Stimulated activated CD4-positive, alpha-beta T cell treated with anti-CD3 and anti-CD28 coated beads, Interleukin-1b, Interleukin-23, amount 100 ng/mL, for 1 hour (primary cell): ENCODE results near the gene DYNC1I1.
"Not testable (repeated sequence)": the region's sequence is repeated elsewhere in the genome, so short reads cannot be mapped to it uniquely, and the experiment has no call there.

Experiments
- DNase-seq, 2 donors: peaks; one replicate each; pipeline ENCODE4 v3.0.0-alpha.2; 2020; ENCODE audit warnings: low read depth in 2 of 2

The DYNC1I1 gene

GRCh38 chr7:95908499-95908898, 136.1 kb downstream of the DYNC1I1 start:
- no peak for DNase-seq

- DNase-seq, result no peak
Measured at GRCh38 chr7:95910341-95910740, 138.0 kb downstream of the DYNC1I1 start.

DNA sequence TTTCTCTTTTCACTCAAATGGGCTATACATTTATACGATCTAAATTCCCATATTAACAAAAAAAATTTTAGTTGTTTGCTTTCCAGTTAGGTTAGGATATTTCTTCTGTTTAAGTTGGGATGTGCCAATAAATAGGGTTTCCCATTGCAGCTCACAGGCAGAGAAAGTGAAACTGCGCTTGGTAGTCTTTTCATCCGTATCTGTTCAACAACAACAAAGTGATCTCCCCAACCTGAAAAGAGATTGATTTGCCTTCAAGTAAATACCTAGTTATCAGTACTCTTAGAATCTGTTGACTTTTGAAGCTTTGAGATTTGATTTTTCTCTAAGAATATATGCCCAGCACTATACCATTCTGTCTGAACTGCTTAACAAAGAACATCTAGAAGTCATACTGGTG, 143.4 kb downstream of the DYNC1I1 start:
- DNase-seq, result no peak

- peak; percentile 33 to 63 for DNase-seq
Measured at GRCh38 chr7:95916573-95917297, 144.4 kb downstream of the DYNC1I1 start.

- DNase-seq, result no peak
Measured at GRCh38 chr7:95917634-95918033, 145.3 kb downstream of the DYNC1I1 start.

GRCh38 chr7:95919556-95919955, 147.2 kb downstream of the DYNC1I1 start:
- DNase-seq, result no peak

- DNase-seq, result no peak
Measured at GRCh38 chr7:95921543-95921942, 149.2 kb downstream of the DYNC1I1 start.

DNA sequence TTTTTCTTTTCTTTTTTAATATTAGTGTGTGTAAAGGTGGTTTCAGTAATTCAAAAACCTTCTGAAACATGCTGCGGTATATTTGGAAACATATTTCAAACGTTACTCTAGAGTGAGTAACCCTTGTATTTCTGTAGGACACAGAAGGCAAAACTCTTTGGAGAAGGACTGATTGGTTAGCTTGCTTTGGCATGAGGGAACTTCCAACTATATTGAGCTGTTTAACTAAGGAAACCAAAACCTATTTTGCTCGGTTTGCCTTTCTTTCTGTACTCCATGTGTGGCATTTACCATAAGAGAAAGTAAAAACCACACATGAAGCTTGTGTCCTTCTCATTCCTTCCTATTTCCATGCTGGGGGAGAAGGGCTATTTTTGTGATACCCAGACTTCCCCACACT, 149.8 kb downstream of the DYNC1I1 start:
- no peak for DNase-seq

GRCh38 chr7:95925236-95925635, 152.9 kb downstream of the DYNC1I1 start:
- DNase-seq, result no peak

- no peak for DNase-seq
Measured at GRCh38 chr7:95925971-95926370, 153.6 kb downstream of the DYNC1I1 start.

- DNase-seq, result no peak
Measured at GRCh38 chr7:95927756-95928155, 155.4 kb downstream of the DYNC1I1 start.

DNA sequence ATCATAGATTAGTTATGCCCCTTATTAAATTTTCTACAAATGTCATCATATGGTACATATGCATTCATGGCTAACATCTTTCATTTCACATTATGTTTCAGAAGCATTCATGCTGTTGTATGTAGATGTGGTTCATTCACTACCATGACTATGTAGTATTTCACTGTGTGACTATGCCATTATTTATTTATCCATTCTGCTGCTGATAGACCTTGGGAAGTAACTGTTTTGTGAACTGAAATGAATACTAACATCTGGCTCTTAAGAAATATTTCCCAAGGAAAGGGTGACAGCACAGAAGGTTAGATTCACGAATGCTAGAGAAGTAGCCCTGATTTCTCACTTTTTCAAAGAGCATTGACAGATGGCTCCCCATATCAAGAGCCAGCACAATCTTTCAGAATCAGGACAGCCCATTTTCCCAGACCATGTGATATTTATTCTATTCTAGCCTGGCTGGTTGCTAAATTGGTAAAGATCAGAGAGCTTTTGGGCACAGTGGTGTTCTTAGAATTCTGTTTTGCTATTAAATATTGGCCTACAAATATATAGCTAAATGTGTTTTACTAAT, 157.4 kb downstream of the DYNC1I1 start:
- no peak for DNase-seq

GRCh38 chr7:95931460-95932232, 159.3 kb downstream of the DYNC1I1 start:
- no peak for DNase-seq

DNA sequence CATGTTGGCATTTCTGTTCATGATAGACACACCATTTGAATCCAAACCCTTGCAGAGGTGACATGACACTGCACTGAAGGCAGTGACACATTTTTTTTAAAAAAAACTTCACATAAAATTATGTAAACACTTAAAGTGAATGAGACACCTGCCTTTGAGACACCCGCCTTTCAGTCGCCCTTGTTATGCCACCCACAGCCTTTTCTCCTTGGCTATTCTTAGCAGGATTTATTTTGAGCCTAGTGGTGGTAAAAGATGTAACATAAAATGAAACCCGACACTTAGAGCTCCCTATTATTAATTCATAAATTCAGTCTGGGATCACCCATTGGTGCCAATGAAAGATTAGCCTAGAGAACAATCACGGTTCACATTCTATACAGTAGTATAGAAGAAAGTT, 161.3 kb downstream of the DYNC1I1 start:
- no peak for DNase-seq

- not testable (repeated sequence) for DNase-seq
Measured at GRCh38 chr7:95944867-95945266, 172.5 kb downstream of the DYNC1I1 start.

DNA sequence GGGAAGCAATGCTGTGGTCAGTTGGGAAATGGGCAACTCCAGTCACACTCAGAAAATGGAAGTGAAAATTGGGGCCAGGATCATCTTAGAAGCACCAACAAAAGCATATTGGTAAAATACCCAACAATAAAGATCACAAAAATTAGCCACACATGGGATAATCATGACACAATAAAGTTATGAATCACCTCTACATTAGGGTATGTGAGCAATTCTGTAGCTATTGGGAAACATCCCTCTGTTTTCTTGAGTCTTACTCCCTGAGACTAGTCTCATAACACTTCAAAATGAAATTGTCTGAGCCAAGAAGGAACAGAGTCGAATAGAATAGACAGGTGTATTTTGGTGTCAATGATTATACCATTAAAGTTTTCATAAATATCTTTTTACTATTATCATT, 178.3 kb downstream of the DYNC1I1 start:
- DNase-seq, result no peak

GRCh38 chr7:95951531-95951930, 179.2 kb downstream of the DYNC1I1 start:
- DNase-seq, result no peak

- no peak for DNase-seq
Measured at GRCh38 chr7:95951997-95952795, 179.8 kb downstream of the DYNC1I1 start.

- no peak for DNase-seq
Measured at GRCh38 chr7:95952851-95953250, 180.5 kb downstream of the DYNC1I1 start.

- no peak for DNase-seq
Measured at GRCh38 chr7:95955748-95956147, 183.4 kb downstream of the DYNC1I1 start.

DNA sequence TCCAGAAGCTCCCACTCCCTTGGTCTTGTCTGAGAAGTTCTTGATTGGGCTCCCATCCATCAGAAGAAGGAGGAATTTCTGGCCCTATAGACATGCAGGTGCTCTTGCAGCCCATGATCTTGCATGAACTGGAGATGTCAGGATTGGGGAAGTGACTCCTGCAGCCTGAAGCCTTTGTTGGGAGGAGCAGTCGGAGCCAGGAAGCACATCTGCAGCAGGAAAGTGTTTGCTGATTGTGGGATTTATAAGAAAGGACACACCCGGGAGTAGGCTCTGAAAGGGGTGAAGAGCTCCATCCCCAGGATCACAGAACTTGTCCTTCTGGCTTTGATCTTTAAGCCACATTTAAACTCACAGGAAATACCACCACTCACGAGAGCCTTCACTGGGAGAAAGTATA, 185.2 kb downstream of the DYNC1I1 start:
- DNase-seq, result no peak

GRCh38 chr7:95960706-95961244, 188.4 kb downstream of the DYNC1I1 start:
- DNase-seq, result no peak
